HG03135 (cell line): ENCODE results near the gene SH3RF1.

ENCODE experiments used
- ATAC-seq: cut with Tn5 transposase; IDR thresholded peaks from one replicate; pipeline ENCODE4 v1.9.1; 2021; ENCODE audit warnings: mild to moderate bottlenecking, moderate library complexity; ENCODE audit not compliant: unreplicated experiment

Gene SH3RF1

GRCh38 chr4:169050284-169050683 lies 220.5 kb downstream of the SH3RF1 start:
- no peak for ATAC-seq

GRCh38 chr4:169048868-169049414 lies 221.8 kb downstream of the SH3RF1 start:
- ATAC-seq: no peak

GRCh38 chr4:169047956-169048355 lies 222.8 kb downstream of the SH3RF1 start:
- ATAC-seq: no peak

GRCh38 chr4:169045862-169046584 lies 224.7 kb downstream of the SH3RF1 start:
- no peak for ATAC-seq

- no peak for ATAC-seq
These were observed 225.9 kb downstream of the SH3RF1 start for GRCh38 chr4:169044714-169045447.
